HG02981 (cell line): Measurements from ENCODE around the gene CRAT.

Experiments used
- ATAC-seq: cut with Tn5 transposase; IDR thresholded peaks from one replicate; pipeline ENCODE4 v1.9.1; 2021; ENCODE audit warnings: mild to moderate bottlenecking, moderate library complexity; ENCODE audit not compliant: unreplicated experiment

CRAT gene

DNA sequence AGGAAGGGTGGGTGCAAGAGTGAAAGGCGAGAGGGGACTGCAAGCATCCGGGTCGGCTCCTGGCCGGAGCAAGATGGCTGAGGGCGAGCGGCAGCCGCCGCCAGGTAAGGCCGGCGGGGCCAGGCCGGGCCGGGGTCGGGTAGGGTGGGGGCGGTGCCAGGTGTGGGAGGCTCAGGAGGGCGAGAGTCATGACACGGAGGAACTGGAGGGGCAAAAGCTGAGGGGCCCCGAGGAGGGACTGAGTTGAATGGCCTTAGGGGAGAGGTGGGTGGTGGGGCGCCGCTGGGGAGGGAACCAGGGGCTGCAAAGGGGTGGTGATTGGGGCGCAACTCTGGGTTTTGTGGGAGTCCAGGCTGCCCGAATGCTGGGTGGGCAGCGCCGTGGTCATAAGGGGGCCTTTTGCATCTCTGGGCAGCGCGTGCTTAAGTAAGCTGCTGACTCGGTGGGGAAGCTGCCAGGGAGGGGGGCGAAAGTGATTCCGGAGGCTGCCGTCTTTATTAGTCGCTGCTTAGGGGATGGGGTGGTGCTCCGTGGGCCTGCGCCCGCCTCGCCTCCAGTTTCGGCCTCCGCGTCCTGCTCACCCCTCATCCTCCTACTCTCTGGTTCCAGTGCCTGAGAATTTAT is 1.0 kb upstream of the CRAT start:
- ATAC-seq = no peak

DNA sequence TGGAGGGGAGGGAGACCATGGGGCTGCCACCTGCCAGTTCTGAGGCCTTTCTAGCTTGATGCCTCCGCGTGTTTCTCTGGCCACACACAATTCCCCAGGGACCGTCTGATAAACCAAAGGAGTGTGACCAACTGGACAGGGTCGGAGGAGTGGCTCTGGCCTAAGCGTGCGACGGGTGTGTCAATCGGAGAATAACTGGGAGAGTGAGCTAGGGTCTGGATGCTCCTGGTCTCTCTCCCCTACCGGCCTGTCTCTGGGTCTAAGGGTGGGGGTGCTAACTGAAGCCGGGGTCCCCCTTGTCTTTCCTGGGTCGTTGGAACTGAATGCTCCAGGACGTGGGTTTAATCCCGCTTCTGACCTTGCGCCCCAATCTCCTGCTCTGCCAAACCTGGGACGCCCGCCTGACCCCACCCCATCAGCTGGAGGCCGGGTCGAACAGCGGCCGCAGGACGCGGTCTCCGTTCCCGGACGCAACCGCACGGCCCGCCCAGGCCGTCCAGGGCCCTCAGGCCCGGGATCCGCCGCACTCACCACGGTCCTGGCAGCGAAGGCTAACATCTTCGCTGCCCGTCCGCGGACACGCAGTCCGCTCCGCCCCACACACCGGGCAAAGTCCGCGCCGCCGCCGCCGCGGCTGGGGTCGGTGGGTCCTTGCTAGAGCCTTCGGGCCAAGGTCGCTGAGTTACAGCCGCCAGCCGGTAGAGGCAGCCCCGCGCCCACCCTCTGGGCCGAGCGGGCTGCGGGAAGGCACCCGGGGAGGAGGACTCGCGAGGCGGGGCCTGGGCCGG is 447 bp downstream of the CRAT start:
- no peak for ATAC-seq

DNA sequence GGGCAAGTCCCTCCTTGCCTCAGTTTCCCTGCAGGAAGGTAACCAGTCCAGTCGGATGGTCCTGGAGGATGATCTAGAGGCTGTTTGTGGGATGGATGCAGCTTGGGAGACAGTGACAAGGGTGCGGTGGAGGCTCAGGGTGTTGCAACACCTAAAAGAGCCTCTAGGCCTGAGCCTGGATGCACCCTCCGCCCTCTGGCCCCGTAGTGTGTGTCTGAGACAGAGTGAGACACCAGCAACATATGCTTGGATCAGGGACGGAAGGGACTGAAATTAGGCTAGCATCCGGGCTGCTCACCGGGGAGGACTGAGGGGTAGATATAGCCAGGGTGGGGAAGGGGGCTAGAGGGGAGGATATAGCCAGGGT is 1.1 kb downstream of the CRAT start:
- ATAC-seq = no peak

DNA sequence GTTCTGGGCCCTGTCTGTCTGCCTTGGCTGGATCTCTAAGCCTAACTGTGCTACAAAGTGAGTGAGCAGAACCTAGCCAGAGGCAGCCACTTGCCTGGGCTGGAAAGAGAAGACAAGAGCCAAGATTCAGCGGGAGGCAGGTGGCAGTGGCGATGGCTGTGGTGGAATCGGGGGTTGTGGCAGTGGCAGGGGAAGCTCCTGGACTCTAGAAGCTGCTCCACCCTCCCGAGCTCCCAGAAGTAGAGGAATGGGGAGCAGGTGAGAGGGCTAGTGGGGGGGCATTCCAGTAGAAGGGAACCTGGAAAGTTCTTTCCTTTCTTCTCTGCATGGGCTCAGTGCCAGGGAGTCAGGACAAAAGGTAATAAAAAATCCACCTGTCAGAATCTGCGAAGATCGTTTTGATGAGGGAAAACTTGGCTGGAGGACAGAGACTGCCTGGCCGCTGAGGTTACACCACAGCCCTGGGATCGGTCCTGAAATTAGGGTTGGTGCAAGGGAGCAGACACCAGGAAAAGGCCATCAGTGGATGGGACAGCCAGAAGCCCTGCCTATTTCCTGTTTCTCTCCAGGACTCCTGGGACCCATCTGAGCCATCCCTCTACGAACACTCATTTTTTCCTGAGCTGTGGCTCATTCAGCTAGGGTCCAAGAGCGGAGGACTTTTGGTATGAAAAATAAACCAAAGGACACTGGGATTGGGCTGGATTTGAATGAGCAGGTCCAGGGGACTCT is 1.6 kb downstream of the CRAT start:
- no peak for ATAC-seq

DNA sequence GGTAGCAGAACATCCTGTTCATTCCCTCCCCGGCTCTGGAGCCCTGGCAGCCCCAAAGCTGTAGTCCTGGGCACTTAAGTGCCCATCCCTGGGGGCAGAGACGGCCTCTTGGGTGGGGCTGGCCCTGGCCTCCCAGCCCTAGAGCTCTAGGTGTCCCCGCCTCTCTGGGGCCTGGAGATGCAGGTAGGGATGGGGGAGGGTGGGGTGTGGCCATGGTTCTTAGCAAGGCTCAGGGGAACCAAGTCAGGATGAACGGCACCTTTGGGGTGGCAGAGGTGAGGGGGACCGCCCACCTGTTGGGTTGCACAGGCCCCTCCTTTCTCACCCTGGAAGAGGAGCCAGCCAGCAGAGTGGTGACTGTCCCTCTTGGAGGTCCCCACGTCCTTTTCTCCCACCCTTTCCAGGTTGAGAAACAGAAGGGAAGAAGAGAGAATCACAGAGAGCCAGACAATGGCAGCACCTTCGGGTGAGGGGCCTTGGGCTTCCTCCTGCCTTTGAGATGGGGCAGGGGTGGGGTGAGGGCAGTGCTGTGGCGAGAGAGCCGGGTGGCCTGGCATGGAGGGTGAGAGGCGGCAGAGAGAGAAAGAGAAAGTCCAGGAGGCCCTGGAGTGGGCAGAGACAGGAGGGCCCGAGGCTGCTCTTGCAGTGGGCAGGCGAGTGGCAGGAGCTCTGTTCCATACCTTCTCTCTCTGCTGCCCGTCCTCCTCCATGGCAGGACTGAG is 2.3 kb downstream of the CRAT start:
- no peak for ATAC-seq

DNA sequence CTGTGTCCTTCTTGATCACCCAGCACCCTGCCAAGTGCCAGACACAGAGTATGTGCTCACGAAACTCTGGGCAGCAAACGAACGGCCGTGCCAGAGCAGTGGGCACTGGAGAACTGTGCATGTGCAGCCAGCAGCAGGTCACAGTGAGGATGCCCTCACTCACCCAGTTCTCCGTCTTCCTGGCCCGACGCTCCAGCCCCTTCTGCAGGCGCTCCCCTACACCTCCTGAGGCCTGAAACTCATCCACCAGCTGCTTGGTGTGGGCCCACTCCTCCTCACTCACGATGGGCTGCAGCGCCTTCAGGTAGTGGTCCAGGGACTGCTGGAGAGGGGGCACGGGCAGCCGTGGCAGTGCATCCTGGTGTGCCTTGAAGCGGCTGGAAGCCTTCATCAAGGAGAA is 2.9 kb downstream of the CRAT start:
- ATAC-seq = no peak

DNA sequence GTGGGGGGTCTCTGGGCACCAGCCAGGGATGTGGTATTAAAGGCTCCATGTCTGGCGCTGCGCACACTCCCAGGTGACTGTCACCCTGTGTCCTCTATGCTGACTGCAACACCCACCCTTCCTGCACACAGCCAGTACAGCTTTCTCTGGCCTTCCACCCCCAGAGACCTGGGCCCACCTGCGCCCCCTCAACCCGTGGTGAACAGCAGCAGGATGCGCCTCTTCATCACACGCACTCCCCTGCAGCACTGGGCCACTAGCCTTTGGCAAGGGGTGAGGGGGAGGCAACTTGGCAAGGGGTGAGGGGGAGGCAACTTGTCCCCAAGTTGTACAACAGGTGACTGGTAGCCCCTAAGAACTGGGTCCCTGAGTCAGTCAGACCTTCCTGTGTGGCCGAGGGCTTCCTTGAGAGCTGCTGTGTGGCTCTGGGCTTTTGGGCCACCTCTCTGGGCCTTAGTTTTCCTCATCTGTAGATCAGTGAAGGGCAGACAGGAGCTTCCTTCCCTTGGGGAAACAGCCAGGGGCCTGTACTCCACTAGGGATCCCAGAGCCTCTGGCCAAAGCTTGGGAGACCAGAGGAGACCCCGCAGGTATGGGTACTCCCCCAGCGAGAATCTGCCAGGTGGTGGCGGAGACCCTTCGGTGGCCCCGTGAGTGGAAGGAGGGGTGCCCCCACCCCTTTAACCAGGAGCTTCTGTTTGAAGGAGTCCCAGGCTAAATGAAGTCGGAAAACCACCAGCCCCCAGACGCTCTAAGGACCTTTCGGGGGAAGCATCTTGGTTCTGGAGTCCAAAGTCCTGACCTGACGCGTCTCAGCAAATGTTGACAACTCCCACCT is 4.5 kb downstream of the CRAT start:
- no peak for ATAC-seq

DNA sequence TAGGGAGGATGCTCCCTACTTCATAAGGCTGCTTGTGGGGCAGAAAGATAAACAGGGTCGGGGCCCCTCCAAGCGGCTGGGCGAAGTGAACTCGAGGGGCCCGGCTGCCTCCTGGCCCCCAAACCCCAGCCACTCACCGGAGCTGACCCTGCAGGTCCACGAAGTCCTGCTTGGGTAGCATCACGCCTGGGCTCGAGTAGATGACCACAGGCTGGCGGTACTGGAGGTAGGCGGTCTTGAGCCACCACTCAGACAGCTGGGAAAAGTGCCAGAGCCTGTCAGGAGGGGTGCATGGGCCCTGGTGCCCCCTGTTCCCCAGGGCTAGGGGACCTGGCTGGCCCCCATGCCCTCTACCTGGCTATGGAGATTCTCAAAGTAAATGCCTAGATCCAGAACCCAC is 6.5 kb downstream of the CRAT start:
- ATAC-seq = no peak

DNA sequence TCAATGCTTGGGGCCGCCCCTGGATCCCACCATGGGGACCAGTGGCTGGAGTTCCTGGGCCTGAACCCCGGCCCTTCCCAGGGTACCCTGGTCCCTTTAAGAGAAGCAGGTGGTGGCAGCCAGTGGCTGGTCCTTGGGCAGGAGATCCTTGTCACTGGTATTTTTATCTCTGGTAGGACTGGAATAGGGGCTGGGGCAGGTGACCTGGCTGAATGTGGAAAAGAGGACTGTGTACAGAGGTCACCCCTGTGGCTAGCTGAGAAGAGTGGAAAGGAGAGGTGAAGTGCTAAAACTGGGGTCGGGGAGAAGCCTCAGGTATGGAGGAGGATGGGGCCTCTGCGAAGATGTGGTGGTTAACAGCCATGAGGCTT is 7.0 kb downstream of the CRAT start:
- no peak for ATAC-seq

DNA sequence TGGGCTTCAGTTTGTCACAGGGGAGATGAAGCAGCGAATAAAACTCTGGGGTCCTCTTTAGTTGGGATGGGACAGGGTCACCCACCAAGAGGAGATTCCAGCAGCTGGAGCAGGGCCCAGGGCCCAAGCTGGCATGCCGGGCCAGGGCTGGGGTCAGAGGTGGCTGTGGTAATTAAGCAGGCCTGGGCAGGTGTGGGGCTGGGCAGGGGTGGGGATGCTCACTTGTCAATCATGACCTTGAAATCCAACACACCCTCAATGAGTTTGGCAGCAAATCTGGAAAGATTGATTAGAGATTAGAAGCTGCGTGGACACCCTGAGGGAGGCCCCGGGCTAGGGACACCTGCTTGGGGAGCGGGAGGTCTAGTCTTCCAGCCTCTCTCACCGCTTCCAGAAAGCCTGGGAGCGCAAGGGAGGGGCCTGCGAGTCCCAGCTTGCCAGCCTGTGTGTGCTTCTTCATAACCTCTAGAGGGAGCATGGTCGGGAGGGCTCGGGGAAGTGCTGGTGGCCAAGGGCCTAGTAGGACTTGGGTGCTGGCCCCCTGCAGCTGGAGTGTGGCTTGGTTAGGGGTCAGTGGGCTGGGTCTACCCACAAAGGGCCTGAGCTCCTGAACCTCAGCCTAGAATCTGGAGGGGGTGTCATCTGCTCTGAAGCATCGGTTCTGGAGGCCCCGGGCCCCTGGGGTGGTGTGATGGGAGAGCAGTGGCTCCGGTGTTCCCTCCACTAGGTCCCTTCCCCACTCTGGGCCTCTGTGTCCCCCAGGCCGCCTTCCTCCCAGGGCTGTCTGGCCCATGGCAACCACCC is 7.6 kb downstream of the CRAT start:
- no peak for ATAC-seq

DNA sequence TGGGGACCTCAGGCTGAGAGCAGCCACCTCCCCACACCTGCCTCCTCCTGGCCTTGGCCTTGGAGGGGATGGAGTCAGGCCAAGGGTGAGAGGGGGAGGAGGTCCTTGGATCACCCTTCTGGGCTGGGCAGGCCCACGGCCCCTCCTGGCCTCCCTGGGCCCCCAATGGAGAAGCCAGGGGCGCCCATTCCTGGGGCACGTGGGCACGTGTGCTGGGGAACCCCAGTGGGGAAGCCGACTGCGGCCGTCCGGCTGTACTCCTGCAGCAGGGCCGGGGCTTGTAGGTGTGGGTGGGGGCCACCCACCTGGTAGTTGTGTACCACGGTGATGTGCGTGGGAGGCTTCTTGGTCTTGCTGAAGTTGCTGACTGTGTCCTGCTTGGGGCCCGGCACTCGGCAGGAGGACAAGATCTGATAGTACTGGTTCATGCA is 8.5 kb downstream of the CRAT start:
- no peak for ATAC-seq

DNA sequence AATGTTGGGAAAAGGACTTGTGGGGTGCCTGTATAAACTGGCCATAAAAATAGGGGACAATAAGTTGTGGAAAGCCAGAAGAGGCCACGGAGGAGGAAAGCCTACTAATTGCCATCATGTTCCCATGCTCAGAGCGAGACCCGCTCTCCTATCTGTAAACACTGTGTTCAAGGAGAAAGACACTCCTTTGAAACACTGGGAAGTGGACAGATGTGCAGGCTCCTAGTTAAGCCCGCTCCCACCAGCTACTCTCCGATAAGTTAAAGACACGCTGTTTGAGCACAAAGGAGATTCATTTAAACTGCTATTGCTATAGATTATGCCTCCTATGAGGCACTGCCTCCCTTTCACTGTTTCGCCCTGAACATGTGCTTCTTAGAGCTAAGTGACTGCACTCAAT is 9.3 kb downstream of the CRAT start:
- no peak for ATAC-seq

DNA sequence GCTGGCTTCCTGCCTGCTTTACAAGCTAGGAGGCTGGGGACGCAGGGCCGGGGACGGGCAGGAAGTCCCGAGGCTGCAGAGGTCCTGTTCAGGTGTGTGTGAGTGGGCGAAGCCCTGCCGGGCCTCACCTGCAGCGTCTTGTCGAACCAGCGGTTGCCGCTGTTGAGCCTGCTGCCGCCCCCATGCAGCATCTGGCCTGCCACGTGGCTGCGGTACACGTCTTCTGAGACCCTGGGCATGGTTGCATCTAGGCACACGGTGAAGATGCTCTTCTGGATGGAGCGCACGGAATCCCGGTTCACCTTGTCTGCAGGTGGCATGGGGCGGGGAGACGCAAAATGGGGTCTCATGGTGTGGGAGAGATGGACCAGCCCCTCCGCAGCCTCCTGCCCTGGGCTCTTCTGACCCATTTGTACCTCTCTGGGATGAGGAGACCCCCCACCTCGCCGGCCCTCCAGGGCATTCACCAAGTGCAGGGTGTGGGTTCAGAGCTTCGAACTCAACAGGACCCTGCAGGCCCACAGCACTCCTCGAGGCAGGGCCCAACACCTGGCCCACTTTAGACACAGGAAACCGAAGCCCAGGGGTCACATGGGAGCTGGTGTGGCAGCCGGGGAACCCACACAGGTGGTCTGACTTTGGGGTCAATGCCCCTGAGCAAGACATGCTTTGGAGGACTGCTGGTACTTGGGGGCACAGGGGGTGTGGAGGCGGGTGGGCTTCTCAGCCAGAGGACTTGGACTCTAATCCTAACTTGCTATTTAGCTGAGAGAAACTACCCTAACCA is 10.0 kb downstream of the CRAT start:
- no peak for ATAC-seq

DNA sequence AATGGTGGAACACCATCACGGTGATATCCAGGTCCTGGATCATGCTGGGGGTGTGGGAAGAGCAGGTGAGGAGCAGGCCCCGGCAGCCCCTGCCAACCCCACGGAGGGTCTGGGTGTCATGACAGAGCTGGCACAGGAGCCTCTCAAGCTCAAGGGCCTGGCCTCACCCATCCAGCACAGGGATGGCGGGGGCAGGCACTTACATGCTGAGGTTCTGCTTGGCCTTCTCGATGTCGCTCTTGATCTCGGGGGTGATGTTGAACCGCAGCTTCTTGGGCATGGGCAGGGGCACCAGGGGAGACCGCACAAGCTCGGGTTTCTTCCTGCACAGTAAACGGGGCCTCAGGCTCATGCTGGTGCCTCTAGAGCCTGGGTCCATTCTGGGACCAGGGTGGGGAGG is 12.3 kb downstream of the CRAT start:
- ATAC-seq = no peak

DNA sequence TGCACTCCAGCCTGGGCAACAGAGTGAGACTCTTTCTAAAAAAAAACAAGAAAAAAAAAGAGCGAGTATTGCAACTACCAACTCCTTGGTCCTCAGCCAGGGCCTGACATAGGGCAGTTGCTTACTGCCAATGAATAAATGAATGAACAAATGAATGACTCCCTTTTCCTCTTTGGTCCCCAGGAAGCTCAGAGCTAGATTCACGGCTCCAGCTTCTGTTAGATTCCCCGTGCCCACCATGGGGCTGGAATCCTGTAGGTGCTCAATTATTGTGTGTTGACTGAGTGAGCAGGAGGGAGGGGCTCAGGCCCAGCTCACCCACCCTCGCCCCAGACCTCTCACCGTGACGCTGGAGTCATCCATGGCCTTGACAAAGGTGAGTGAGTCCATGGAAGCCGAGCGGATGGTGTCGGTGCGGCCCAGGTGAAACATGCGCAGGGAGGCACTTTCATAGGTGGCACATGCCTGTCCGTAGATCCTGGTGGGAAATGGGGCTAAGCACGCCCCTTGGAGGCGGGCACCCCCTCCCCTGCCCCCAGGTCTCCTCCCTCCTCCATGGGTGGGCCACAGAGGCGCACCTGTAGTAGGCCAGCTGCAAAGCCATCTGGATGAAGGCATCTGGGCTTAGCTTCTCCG is 12.8 kb downstream of the CRAT start:
- no peak for ATAC-seq

DNA sequence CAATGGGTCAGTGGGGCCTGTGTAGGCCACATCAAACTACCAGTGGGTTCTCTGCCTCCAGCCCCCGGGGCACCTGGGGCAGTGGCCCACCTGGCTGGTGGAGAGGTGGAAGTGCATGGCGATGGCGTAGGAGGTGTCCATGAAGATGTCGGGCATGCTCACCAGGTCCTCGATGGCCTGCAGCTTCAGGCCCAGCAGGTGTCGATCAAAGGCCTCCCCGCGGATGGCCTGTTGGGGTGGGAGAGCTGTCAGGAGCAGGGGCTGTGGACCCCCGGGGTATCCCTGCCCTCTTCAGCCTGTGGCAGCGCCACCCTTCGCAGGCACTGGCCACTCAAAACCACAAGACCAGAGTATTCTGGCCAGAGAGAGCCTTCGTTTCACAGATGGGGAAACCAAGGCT is 14.7 kb downstream of the CRAT start:
- ATAC-seq = no peak

DNA sequence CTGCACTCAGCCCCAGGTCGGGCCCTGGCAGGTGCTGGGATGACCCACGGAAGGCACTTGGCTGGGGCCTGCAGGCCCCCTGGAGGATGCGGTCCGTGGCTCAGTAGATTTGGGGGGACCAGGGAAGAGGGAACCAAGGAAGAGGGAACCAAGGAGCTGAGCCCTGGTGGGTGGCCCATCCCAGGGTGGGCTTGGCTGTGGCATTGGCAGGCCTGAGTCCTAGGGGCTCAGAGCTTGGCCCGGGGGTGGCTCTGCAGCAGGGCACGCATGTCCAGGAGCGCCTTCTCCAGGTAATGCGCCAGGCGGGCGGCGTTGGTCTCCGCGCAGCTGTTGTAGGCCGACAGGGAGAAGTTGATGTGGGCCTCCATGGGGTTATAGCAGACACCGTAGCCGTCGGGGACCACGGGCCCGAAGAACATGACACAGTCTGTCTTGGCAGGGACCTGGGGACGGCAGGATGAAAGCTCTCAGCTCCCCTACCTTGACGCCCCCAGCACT is 15.4 kb downstream of the CRAT start:
- no peak for ATAC-seq

DNA sequence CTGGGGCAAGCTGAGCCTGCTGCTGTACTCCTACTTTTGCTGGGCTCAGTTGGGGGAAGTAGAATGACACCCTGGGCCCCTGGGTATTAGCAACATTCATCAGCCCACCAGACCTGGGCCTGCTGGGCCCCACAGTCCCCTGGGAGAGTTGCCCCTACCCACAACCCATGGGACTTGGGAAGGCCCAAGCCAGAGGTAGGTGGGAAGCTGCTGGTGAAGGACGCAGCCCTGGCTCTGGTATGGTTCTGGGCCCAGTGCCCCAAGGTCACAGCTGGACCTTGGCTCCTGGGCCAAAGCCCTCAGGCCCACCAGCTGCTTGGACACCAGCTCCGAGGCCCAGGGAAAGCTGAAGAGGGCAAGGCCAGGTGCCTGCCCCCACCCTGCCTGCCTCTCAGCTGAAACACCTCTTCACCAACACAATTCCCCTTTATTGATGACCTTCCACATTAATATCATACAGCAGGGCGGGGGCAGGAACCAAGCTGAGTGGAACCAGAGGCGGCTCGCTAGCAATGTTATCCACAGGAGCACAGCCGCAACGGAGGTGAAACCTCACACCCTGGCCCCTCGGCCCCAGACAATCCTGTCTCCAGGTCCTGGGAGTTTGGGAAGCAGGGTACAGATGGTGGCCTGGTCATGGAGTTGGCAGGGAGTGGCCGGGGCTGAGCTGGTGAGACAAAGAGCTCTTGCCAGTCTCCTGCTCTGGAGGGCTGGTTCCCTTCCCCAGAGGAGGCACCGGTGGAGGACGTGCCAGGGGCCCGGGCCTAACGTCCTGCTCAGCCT is 16.0 kb downstream of the CRAT start:
- no peak for ATAC-seq
